Neutrophil (primary cell): ENCODE results near the gene MERTK.

Experiments used
- H3K27ac ChIP-seq: fragments of 200-600 bp; sonication (generic); 2 replicates; pipeline ENCODE4 v1.5.1; 2016; ENCODE audit warnings: mild to moderate bottlenecking, moderate library complexity
- H3K27me3 ChIP-seq: fragments of 200-600 bp; sonication (generic); 2 replicates; pipeline ENCODE4 v1.6.0; 2016; ENCODE audit warnings: mild to moderate bottlenecking
- H3K36me3 ChIP-seq: fragments of 200-600 bp; sonication (generic); 2 replicates; pipeline ENCODE4 v1.5.1; 2017
- H3K4me1 ChIP-seq, 2 experiments: fragments of 200-600 bp in 1 of 2; sonication (generic) in 1 of 2; 1 replicate in 1 of 2; 2 replicates in 1 of 2; pipeline versions ENCODE4 v1.5.1 to v1.6.1; 2013 to 2016; ENCODE audit warnings: low read depth in 1 of 2, low read length in 1 of 2, mild to moderate bottlenecking in 1 of 2, moderate library complexity in 1 of 2; ENCODE audit not compliant: control insufficient read depth in 1 of 2, insufficient read depth in 1 of 2
- H3K4me3 ChIP-seq, 2 experiments: fragments of 200-600 bp in 1 of 2; sonication (generic) in 1 of 2; 1 replicate in 1 of 2; 2 replicates in 1 of 2; pipeline ENCODE4 v1.5.1; 2013 to 2016; ENCODE audit warnings: low read depth in 1 of 2, low read length in 1 of 2, mild to moderate bottlenecking in 1 of 2, moderate library complexity in 1 of 2
- H3K9me3 ChIP-seq: fragments of 200-600 bp; sonication (generic); 2 replicates; pipeline ENCODE4 v1.5.1; 2016
- TF ChIP-seq, protein P1 (sequence below): fragments of 200-600 bp; sonication (generic); IDR thresholded peaks from 2 replicates; pipeline ENCODE4 v1.5.1; 2016; ENCODE audit warnings: antibody characterized with exemption

Gene MERTK

DNA sequence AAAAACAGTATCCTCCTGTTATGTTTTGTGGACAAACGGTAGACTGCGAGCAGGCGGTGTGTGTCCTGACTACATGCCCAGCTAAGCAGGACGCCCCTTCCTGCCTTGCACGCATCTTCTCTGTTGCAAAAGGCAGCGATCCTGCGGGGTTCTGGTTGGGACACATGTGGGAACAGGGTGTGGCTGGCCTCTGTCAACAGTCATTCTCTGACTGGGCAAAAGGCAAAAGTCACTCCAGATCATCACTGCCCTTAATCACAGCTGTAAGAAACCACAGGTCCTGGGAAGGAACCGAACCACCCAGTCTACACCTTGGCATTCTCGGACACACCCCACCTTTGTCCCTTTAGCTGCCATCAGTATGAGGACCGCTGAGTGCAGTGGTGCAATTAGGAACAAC, 112.3 kb downstream of the MERTK start:
- no peaks in the 10 kb centered on the region for H3K9me3 ChIP-seq
- H3K4me3 ChIP-seq = no peak overlapping the region
- TF ChIP-seq, protein P1, sequence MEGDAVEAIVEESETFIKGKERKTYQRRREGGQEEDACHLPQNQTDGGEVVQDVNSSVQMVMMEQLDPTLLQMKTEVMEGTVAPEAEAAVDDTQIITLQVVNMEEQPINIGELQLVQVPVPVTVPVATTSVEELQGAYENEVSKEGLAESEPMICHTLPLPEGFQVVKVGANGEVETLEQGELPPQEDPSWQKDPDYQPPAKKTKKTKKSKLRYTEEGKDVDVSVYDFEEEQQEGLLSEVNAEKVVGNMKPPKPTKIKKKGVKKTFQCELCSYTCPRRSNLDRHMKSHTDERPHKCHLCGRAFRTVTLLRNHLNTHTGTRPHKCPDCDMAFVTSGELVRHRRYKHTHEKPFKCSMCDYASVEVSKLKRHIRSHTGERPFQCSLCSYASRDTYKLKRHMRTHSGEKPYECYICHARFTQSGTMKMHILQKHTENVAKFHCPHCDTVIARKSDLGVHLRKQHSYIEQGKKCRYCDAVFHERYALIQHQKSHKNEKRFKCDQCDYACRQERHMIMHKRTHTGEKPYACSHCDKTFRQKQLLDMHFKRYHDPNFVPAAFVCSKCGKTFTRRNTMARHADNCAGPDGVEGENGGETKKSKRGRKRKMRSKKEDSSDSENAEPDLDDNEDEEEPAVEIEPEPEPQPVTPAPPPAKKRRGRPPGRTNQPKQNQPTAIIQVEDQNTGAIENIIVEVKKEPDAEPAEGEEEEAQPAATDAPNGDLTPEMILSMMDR = no peak
- peak overlapping the region; percentile 57 for H3K27ac ChIP-seq
- H3K27me3 ChIP-seq = no peaks in the 10 kb centered on the region
- H3K36me3 ChIP-seq = no peaks in the 10 kb centered on the region
- peaks cover 38 to 47% of the 10 kb centered on the region in 2 experiments for H3K4me1 ChIP-seq

DNA sequence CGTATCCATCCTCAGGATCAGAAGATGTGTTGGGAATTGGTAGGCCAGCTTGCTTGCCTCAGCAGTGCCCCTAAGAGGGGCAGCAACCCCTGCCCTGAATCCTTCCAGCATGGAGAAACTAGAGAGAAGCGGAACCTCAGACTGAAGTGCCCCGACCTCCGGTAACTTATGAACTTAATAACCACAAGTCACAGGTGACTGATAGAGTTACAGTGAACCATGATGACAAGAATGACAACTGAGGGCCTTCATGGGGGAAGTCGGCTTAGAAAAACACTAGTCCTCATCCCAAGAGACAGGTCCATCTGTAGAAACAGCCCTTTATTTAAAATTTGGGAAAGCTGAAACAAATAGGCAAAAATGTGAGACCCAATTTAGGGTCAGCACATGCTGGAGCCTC, 114.1 kb downstream of the MERTK start:
- peaks cover 23 to 31% of the 10 kb centered on the region in 2 experiments for H3K4me1 ChIP-seq
- no peak overlapping the region for H3K27ac ChIP-seq
- no peaks in the 10 kb centered on the region for H3K36me3 ChIP-seq
- H3K27me3 ChIP-seq = no peaks in the 10 kb centered on the region
- TF ChIP-seq, protein P1 = no peak
- no peak overlapping the region for H3K4me3 ChIP-seq
- no peaks in the 10 kb centered on the region for H3K9me3 ChIP-seq

DNA sequence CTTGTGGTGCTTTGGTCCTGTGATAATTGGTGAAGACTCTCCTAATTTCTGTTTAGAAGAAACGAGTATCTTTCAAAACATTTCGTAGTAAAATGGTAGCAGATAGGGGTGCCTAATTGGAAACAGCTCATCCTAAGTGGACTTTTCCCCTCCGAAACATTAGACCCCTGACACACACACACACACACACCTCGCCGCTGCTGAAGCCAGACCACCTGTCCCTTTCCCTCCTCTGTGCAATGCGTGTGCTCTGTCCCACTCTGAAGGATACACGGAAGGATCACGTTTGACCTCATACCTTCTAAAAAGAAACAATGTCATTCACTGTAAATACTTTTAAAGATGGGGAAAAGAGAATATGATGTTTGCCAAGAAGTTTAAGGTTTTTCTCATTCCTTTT, 120.4 kb downstream of the MERTK start:
- Histone ChIP-seq H3K27me3 (no peaks in the 10 kb centered on the region), H3K4me1 (no peaks in the 10 kb centered on the region), H3K27ac (no peak overlapping the region), H3K36me3 (no peaks in the 10 kb centered on the region), H3K4me3 (no peak overlapping the region), H3K9me3 (no peaks in the 10 kb centered on the region)
- TF ChIP-seq, protein P1 = no peak

DNA sequence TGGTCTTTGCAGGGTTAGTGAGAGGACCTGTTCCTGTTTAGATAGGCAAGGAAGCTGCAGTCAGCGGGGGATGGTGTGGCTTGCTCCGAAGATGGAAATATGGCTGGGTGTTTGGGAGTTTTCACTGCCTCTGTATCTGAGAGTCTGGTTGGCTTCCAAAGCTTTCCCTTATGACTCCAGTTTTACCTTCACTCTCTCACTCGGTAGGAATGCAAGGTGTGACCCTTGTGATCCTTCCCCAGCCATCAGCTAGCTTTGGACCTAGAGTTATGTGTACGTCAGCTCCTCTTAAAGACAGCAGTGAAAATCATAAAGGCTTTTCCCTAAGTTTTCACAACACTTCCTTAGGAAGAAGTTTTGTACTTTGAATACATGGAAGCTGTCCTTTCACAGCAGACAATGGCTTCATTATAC, 121.2 kb downstream of the MERTK start:
- Histone ChIP-seq H3K9me3 (no peaks in the 10 kb centered on the region), H3K36me3 (no peaks in the 10 kb centered on the region), H3K4me1 (no peaks in the 10 kb centered on the region), H3K27me3 (no peaks in the 10 kb centered on the region), H3K27ac (no peak overlapping the region), H3K4me3 (no peak overlapping the region)
- TF ChIP-seq, protein P1 = no peak

DNA sequence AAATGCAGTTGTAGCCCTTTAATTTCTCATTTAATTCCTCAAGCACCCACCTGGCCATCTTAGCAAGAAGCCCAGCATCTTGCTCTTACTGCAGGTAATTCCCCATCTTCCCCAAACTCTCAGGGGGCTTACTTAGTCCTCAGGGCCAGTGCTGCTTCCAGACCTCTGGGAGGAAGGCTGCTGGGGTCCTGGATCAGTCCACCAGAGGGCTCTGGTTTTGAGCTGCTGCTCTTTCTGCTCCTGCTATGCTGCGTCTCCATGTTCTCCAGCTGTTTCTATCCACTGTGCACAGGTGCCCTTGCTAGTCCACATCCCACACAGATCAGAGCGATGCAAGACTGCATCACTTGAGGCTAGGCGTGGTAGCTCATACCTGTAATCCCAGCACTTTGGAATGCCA, 122.2 kb downstream of the MERTK start:
- Histone ChIP-seq H3K4me1 (no peaks in the 10 kb centered on the region), H3K27me3 (no peaks in the 10 kb centered on the region), H3K36me3 (no peaks in the 10 kb centered on the region), H3K27ac (no peak overlapping the region), H3K9me3 (no peaks in the 10 kb centered on the region), H3K4me3 (no peak overlapping the region)
- TF ChIP-seq, protein P1 = no peak

DNA sequence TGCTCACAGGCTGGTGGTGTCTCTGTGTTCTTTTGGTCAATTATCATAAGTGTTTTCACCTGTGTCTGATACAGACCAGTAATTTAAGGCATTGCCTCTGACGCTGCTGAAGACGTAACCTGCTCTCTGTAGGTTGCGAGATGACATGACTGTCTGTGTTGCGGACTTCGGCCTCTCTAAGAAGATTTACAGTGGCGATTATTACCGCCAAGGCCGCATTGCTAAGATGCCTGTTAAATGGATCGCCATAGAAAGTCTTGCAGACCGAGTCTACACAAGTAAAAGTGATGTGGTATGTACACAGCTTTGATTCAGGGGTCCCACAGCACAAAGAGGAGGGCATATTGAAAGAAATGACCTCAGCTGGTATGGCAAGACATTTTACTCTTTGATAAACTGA, 122.9 kb downstream of the MERTK start:
- TF ChIP-seq, protein P1 = no peak
- Histone ChIP-seq H3K27ac (no peak overlapping the region), H3K4me1 (no peaks in the 10 kb centered on the region)

More for the DNA sequence above, 122.9 kb downstream of the MERTK start:
- no peaks in the 10 kb centered on the region for H3K27me3 ChIP-seq
- no peaks in the 10 kb centered on the region for H3K36me3 ChIP-seq
- no peak overlapping the region for H3K4me3 ChIP-seq
- H3K9me3 ChIP-seq = no peaks in the 10 kb centered on the region
